ENCODE results near the gene ALG10B.

ALG10B gene, protein sequence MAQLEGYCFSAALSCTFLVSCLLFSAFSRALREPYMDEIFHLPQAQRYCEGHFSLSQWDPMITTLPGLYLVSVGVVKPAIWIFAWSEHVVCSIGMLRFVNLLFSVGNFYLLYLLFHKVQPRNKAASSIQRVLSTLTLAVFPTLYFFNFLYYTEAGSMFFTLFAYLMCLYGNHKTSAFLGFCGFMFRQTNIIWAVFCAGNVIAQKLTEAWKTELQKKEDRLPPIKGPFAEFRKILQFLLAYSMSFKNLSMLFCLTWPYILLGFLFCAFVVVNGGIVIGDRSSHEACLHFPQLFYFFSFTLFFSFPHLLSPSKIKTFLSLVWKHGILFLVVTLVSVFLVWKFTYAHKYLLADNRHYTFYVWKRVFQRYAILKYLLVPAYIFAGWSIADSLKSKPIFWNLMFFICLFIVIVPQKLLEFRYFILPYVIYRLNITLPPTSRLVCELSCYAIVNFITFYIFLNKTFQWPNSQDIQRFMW

DNA sequence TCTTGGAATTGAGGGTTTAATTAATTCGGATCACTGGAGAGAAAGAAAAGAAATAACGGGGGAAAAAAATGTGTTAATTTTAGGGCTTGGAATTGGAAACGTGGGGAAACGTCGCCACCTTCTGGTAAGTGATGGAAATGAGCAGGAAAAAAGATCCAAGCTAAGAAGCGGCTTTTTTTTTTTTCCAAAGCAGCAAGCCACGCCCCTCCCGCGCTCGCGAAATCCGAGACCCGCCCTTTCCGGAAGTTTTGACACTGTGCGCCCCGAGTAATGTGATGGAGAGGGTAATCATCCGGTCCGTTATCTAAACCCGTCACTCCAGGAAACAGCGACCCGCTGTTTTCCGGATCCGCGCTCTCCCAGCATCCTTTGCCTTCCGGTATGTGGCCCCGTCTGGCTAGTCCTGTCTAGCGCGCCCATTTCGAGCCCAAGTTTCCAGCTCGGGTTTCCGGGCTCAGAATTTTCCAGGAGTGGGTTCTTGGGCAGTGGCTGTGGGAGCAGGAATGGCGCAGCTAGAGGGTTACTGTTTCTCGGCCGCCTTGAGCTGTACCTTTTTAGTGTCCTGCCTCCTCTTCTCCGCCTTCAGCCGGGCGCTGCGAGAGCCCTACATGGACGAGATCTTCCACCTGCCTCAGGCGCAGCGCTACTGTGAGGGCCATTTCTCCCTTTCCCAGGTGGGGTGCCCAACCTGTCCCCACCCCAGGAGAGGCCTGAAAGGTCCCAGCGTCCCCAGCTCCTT is at the start of gene ALG10B:
Gene ALG10B, plus strand, starts transcription at position 384 of the 739 bp plus-strand sequence. Its CDS starts 120 bp downstream, at position 504.
- TF ChIP-seq, protein P1, sequence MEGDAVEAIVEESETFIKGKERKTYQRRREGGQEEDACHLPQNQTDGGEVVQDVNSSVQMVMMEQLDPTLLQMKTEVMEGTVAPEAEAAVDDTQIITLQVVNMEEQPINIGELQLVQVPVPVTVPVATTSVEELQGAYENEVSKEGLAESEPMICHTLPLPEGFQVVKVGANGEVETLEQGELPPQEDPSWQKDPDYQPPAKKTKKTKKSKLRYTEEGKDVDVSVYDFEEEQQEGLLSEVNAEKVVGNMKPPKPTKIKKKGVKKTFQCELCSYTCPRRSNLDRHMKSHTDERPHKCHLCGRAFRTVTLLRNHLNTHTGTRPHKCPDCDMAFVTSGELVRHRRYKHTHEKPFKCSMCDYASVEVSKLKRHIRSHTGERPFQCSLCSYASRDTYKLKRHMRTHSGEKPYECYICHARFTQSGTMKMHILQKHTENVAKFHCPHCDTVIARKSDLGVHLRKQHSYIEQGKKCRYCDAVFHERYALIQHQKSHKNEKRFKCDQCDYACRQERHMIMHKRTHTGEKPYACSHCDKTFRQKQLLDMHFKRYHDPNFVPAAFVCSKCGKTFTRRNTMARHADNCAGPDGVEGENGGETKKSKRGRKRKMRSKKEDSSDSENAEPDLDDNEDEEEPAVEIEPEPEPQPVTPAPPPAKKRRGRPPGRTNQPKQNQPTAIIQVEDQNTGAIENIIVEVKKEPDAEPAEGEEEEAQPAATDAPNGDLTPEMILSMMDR (IDR thresholded peaks at IDR 0.05; ENCODE audit: insufficient read depth, low read depth, low read length, missing control alignments), result peak; percentile 61
- DNase-seq (ENCODE audit: low read depth), result peak; percentile 97
- H3K4me3 ChIP-seq (ENCODE audit: low read length), result peak within 1 kb of the TSS; percentile 81

DNA sequence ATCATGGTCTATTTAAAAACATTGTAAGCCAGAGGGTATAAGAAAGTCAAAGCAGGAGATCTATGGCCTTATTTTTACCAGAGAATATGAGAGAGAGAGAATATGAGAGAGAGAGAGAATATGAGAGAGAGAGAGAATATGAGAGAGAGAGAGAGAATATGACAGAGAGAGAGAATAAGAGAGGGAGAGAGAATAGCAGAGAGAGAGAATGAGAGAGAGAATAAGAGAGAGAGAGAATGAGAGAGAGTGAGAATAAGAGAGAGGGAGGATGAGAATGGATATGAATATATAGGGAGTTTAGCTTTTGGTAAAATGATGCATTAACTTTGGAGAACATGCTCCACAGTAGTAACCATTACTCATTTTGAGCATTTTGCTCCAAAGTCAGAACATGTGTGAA is 48.0 kb upstream of the ALG10B start:
- TF ChIP-seq, protein P1 (IDR thresholded peaks at IDR 0.05; ENCODE audit: insufficient read depth, low read depth, low read length, missing control alignments), result no peak
- H3K4me3 ChIP-seq (ENCODE audit: low read length), result no peak overlapping the region
- no peak for DNase-seq (ENCODE audit: low read depth)

DNA sequence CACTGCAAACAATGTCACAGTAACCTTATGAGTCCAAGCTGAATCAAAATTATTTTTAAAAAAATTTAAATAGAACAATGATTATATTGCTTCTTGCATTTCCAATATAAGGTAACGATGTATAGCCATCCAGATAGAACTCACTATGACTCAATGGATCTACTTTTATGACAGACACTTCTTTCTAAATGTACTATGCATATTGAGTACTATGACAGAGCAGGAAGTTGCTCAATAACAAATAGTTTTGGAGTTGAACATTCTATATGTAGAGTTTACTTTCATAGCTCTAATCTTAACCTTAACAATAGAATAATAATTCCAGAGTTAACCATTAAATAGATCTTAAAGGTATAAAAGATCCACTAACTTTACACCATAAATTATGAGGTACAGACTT is 46.7 kb upstream of the ALG10B start:
- no peak overlapping the region for H3K4me3 ChIP-seq (ENCODE audit: low read length)
- DNase-seq (ENCODE audit: low read depth), result peak; percentile 74
- TF ChIP-seq, protein P1 (IDR thresholded peaks at IDR 0.05; ENCODE audit: insufficient read depth, low read depth, low read length, missing control alignments), result no peak

DNA sequence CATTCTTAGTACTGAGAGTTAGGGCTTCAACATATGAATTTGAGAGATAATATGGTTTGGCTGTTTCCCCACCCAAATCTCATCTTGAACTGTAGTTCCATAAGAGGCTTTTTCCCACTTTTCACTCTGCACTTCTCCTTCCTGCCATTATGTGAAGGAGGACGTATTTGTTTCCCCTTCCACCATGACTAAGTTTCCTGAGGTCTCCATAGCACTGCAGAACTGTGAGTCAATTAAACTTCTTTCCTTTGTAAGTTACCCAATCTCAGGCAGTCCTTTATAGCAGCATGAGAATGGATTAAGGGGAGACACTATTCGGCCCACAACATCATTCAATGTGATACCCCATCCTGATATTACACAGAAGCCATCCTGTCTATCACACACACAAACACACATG is 36.8 kb upstream of the ALG10B start:
- TF ChIP-seq, protein P1 (IDR thresholded peaks at IDR 0.05; ENCODE audit: insufficient read depth, low read depth, low read length, missing control alignments), result no peak
- peak; percentile 65 for DNase-seq (ENCODE audit: low read depth)
- H3K4me3 ChIP-seq (ENCODE audit: low read length), result no peak overlapping the region

DNA sequence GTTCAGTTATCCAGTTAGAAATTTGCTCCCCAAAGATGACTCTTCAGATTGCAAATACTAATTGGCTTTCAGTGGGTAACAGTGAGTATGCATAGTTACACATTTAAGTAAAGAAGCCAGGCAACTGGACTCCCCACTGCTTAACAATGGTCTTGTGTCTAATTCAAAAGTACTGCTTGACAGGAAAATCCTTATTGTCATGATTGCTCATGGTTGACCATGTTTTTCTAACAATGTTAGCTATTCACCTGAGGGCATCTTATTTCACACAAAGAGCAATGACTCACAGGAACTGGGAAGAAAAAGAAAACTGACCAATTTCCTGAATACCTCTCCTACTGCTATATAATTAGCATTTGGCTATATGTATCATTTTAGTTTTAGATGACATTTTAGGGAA is 33.7 kb upstream of the ALG10B start:
- no peak overlapping the region for H3K4me3 ChIP-seq (ENCODE audit: low read length)
- TF ChIP-seq, protein P1 (IDR thresholded peaks at IDR 0.05; ENCODE audit: insufficient read depth, low read depth, low read length, missing control alignments), result no peak
- DNase-seq (ENCODE audit: low read depth), result peak; percentile 89

DNA sequence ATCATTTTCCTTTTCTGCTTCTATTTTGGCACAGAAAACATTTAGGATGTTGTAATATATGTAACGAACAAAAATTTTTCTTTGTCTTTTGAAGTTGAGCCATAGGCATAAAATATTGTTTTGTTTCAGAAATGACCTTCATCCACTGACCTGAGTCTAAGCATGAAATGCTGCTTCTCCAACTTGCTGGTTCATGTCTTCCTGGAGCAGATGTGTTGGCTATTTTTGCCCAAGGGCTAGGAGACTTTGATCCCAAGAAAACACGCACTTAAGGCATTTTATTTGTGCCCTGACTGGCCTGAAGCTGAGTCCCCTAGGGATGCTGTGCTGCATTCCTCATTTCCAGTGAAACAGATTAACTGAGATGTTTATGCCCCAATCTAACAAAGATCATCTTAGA is 27.2 kb upstream of the ALG10B start:
- TF ChIP-seq, protein P1 (IDR thresholded peaks at IDR 0.05; ENCODE audit: insufficient read depth, low read depth, low read length, missing control alignments), result no peak

More for the DNA sequence above, 27.2 kb upstream of the ALG10B start:
- H3K4me3 ChIP-seq (ENCODE audit: low read length), result no peak overlapping the region
- DNase-seq (ENCODE audit: low read depth), result peak; percentile 74
